DMS153 treated with DMSO at 0.1 percent for 48 hours (cell line): Measurements from ENCODE around the gene ZNF33B.
"Not testable (repeated sequence)": the region's sequence is repeated elsewhere in the genome, so short reads cannot be mapped to it uniquely, and the experiment has no call there.

Experiments
- DNase-seq: peaks from one replicate; lab custom pipeline; 2025; ENCODE audit not compliant: unreplicated experiment; lab: John Stamatoyannopoulos, UW

ZNF33B gene

GRCh38 chr10:42618424-42618823 is 19.9 kb downstream of the ZNF33B start:
- no peak for DNase-seq

GRCh38 chr10:42615419-42615818 is 23.0 kb downstream of the ZNF33B start:
- no peak for DNase-seq

GRCh38 chr10:42609872-42610271 is 28.5 kb downstream of the ZNF33B start:
- DNase-seq, result no peak

GRCh38 chr10:42598249-42598873 is 40.0 kb downstream of the ZNF33B start:
- DNase-seq, result no peak

GRCh38 chr10:42596196-42596595 is 42.2 kb downstream of the ZNF33B start:
- no peak for DNase-seq

- DNase-seq, result no peak
These were observed 44.1 kb downstream of the ZNF33B start for GRCh38 chr10:42594246-42594650.

GRCh38 chr10:42593284-42593683 is 45.1 kb downstream of the ZNF33B start:
- no peak for DNase-seq

- no peak for DNase-seq
These were observed 54.5 kb downstream of the ZNF33B start for GRCh38 chr10:42583828-42584227.

GRCh38 chr10:42578019-42578418 is 60.4 kb downstream of the ZNF33B start:
- DNase-seq, result no peak

- DNase-seq, result no peak
These were observed 62.0 kb downstream of the ZNF33B start for GRCh38 chr10:42576338-42576737.

- no peak for DNase-seq
These were observed 64.0 kb downstream of the ZNF33B start for GRCh38 chr10:42574336-42574735.

- no peak for DNase-seq
These were observed 81.4 kb downstream of the ZNF33B start for GRCh38 chr10:42556931-42557330.

- DNase-seq, result not testable (repeated sequence)
These were observed 84.8 kb downstream of the ZNF33B start for GRCh38 chr10:42553576-42553975.

GRCh38 chr10:42553064-42553407 is 85.3 kb downstream of the ZNF33B start:
- no peak for DNase-seq

GRCh38 chr10:42552188-42553063 is 85.9 kb downstream of the ZNF33B start:
- peak; percentile 93 for DNase-seq

GRCh38 chr10:42551582-42552187 is 86.7 kb downstream of the ZNF33B start:
- DNase-seq, result no peak

GRCh38 chr10:42549851-42550250 is 88.5 kb downstream of the ZNF33B start:
- DNase-seq, result no peak

GRCh38 chr10:42548254-42548653 is 90.1 kb downstream of the ZNF33B start:
- no peak for DNase-seq

GRCh38 chr10:42544945-42545344 is 93.4 kb downstream of the ZNF33B start:
- no peak for DNase-seq

GRCh38 chr10:42543840-42544372 is 94.5 kb downstream of the ZNF33B start:
- DNase-seq, result no peak
